PC-9 (cell line): ENCODE data around the gene ANXA11. TPM values are rescaled to one million over a fixed set of nuclear protein-coding genes. Genes with fewer than 3 reads are reported as not detected.

Experiments used
- BruUV-seq: library from RNA; stranded (reverse); fragments of 400-500 nt; replicated peaks from 2 replicates; lab custom pipeline; 2021; lab: Mats Ljungman, UMichigan
- CTCF ChIA-PET: fragments of 300-600 bp; sonication (Branson Sonifier 250); formaldehyde crosslinking; loops from one replicate; lab custom pipeline; 2022; ENCODE audit warnings: antibody characterized with exemption; lab: Charles Lee
- POLR2A ChIA-PET: fragments of 300-600 bp; sonication (Branson Sonifier 250); formaldehyde crosslinking; loops from one replicate; lab custom pipeline; 2022; ENCODE audit warnings: antibody characterized with exemption; ENCODE audit not compliant: unreplicated experiment; lab: Charles Lee
- DNase-seq, 2 experiments: peaks; one replicate each; pipeline versions ENCODE4 v3.0.0 to v3.0.0-alpha.2; 2015 to 2022; ENCODE audit warnings: mixed read lengths in 1 of 2
- H2AFZ ChIP-seq: fragments of 200-600 bp; sonication (generic); 2 replicates; pipeline ENCODE4 v1.8.1; 2017; ENCODE audit warnings: antibody characterized with exemption
- H3F3A ChIP-seq: fragments of 200-600 bp; sonication (generic); 2 replicates; pipeline ENCODE4 v1.8.1; 2017; ENCODE audit warnings: antibody characterized with exemption, mild to moderate bottlenecking, low read depth; ENCODE audit not compliant: insufficient read depth
- H3K27ac ChIP-seq: fragments of 200-600 bp; sonication (generic); 2 replicates; pipeline ENCODE4 v1.6.1; 2016; ENCODE audit warnings: mixed run types
- H3K27me3 ChIP-seq: fragments of 200-600 bp; sonication (generic); 2 replicates; pipeline ENCODE4 v1.6.1; 2016; ENCODE audit warnings: low read depth, mixed run types; ENCODE audit not compliant: insufficient read depth
- H3K36me3 ChIP-seq: fragments of 200-600 bp; sonication (generic); 2 replicates; pipeline ENCODE4 v1.6.1; 2016; ENCODE audit warnings: low read depth, mixed run types
- H3K4me1 ChIP-seq: fragments of 200-600 bp; sonication (generic); replicated peaks from 2 replicates; pipeline ENCODE4 v1.6.1; 2016; ENCODE audit warnings: mixed run types; ENCODE audit not compliant: insufficient read depth
- H3K4me2 ChIP-seq: fragments of 200-600 bp; sonication (generic); 2 replicates; pipeline ENCODE4 v1.6.1; 2017; ENCODE audit warnings: mixed run types
- H3K4me3 ChIP-seq: fragments of 200-600 bp; sonication (generic); 2 replicates; pipeline ENCODE4 v1.6.1; 2016; ENCODE audit warnings: mixed run types
- H3K79me2 ChIP-seq: fragments of 200-600 bp; sonication (generic); 2 replicates; pipeline ENCODE4 v1.6.1; 2017; ENCODE audit warnings: low read depth, mixed run types
- H3K9me2 ChIP-seq: fragments of 200-600 bp; sonication (generic); 2 replicates; pipeline ENCODE4 v1.8.1; 2017; ENCODE audit warnings: mild to moderate bottlenecking; ENCODE audit not compliant: insufficient read depth
- H3K9me3 ChIP-seq: fragments of 200-600 bp; sonication (generic); 2 replicates; pipeline ENCODE4 v1.8.1; 2016; ENCODE audit warnings: low read depth; ENCODE audit not compliant: insufficient read depth
- H4K20me1 ChIP-seq: fragments of 200-600 bp; sonication (generic); 2 replicates; pipeline ENCODE4 v1.8.1; 2017; ENCODE audit not compliant: insufficient read depth
- EZH2 ChIP-seq: fragments of 200-600 bp; sonication (generic); IDR thresholded peaks from 2 replicates; pipeline ENCODE4 v1.8.0; 2017; ENCODE audit warnings: antibody characterized with exemption, low read depth
- intact Hi-C: fragments of 100-400 bp; cut with micrococcal nuclease; formaldehyde crosslinking; loops from one replicate; pipeline ENCODE4 v1.10.0; 2022; ENCODE audit not compliant: unreplicated experiment
- total RNA-seq: library from RNA; stranded (reverse); gene quantifications from 2 replicates; pipeline ENCODE4 v1.2.3, GENCODE V29; 2021
- TF ChIP-seq, protein P1 (sequence below): fragments of 200-600 bp; sonication (generic); conservative IDR thresholded peaks from 2 replicates; pipeline ENCODE4 v1.6.1; 2017; ENCODE audit warnings: mixed run types, antibody characterized with exemption, mild to moderate bottlenecking, moderate library complexity

The ANXA11 gene
- total RNA-seq, 1 experiment from 2014 or later: 318 TPM

DNA sequence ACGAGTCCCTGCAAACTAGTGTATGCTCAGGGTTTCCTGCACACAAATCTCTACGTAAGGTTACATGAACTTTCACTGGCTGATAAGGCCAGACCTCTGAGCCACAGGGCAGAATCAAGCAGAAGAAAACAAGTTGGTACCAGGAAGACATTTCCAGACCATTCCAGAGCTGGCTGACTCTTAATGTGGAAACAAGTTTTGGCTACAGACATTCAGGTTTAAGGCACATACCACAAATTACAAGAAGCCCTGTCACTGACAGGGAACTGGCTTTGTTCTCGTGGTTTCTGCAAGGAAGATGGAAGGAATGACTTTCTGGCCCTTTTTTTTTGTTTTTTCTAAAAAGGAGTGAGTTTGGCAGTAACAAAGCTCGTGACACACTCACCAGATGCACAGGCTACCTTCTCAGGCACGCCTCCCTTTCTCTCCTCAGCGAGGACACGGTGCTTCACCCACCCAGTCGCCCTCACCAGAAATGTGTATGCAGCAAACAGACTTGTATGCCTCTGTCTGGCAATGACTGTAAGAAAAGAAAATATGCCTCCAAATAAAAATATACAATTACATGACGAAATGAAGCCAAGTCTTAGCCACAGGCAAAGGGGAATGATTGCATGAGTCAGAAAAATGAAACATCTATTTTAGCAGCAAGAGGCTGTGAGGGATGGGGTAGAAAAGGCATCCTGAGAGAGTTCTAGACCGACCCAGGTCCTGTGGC is 50.2 kb downstream of the ANXA11 start:
- Histone ChIP-seq H3K27ac (no peak overlapping the region), H3F3A (peaks cover 44% of the 10 kb centered on the region), H3K4me2 (no peak overlapping the region), H3K79me2 (peaks cover 23% of the 10 kb centered on the region), H3K36me3 (peaks cover 67% of the 10 kb centered on the region), H3K27me3 (no peaks in the 10 kb centered on the region), H2AFZ (no peak overlapping the region), H3K9me2 (no peaks in the 10 kb centered on the region), H4K20me1 (no peaks in the 10 kb centered on the region), H3K4me3 (no peak overlapping the region), H3K4me1 (peaks cover 36% of the 10 kb centered on the region), H3K9me3 (no peaks in the 10 kb centered on the region)
- DNase-seq: peak in 1 of 2 experiments; percentile 64
- intact Hi-C loops: no loop called here
- POLR2A ChIA-PET: interaction anchor here (0.5 kb wide), 1 partner anchor 45 kb away, joined by 3 read pairs; no protein-coding TSS in a partner anchor
- no TSS peak for BruUV-seq
- CTCF ChIA-PET: no interaction called here
- no peak for TF ChIP-seq EZH2
- TF ChIP-seq, protein P1, sequence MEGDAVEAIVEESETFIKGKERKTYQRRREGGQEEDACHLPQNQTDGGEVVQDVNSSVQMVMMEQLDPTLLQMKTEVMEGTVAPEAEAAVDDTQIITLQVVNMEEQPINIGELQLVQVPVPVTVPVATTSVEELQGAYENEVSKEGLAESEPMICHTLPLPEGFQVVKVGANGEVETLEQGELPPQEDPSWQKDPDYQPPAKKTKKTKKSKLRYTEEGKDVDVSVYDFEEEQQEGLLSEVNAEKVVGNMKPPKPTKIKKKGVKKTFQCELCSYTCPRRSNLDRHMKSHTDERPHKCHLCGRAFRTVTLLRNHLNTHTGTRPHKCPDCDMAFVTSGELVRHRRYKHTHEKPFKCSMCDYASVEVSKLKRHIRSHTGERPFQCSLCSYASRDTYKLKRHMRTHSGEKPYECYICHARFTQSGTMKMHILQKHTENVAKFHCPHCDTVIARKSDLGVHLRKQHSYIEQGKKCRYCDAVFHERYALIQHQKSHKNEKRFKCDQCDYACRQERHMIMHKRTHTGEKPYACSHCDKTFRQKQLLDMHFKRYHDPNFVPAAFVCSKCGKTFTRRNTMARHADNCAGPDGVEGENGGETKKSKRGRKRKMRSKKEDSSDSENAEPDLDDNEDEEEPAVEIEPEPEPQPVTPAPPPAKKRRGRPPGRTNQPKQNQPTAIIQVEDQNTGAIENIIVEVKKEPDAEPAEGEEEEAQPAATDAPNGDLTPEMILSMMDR: no peak

DNA sequence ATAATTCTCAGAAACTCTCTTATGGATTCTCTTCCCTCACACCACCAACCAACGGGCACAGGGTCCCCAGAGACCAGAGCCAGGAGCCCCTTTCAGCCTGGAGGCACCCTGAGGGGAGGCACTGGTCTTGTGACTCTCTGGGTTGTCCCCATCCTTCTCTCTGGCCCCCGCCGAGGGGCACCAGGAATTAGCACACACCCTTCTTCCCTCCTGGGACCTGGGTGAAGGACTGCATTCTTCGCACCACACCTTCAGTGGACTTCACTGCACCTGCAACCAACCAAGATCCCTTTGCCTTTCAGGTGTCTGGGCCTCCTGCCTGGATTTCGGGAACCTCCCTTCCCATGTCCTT is 50.7 kb downstream of the ANXA11 start:
- H2AFZ ChIP-seq: no peak overlapping the region
- intact Hi-C loops: no loop called here
- DNase-seq: no peak
- TF ChIP-seq EZH2: no peak
- TF ChIP-seq, protein P1: no peak
- ChIA-PET POLR2A (no interaction called here), CTCF (interaction anchor here (0.7 kb wide), 1 partner anchor 52 kb away, joined by 3 read pairs; no protein-coding TSS in a partner anchor)
- H3K4me2 ChIP-seq: no peak overlapping the region
- peaks cover 44% of the 10 kb centered on the region for H3F3A ChIP-seq
- H3K79me2 ChIP-seq: peaks cover 23% of the 10 kb centered on the region
- H4K20me1 ChIP-seq: no peaks in the 10 kb centered on the region
- H3K27ac ChIP-seq: no peak overlapping the region
- H3K9me3 ChIP-seq: no peaks in the 10 kb centered on the region
- H3K36me3 ChIP-seq: peaks cover 72% of the 10 kb centered on the region
- no peaks in the 10 kb centered on the region for H3K9me2 ChIP-seq
- H3K4me1 ChIP-seq: peaks cover 31% of the 10 kb centered on the region
- H3K4me3 ChIP-seq: no peak overlapping the region
- BruUV-seq: TSS peak; percentile 1
- H3K27me3 ChIP-seq: no peaks in the 10 kb centered on the region

DNA sequence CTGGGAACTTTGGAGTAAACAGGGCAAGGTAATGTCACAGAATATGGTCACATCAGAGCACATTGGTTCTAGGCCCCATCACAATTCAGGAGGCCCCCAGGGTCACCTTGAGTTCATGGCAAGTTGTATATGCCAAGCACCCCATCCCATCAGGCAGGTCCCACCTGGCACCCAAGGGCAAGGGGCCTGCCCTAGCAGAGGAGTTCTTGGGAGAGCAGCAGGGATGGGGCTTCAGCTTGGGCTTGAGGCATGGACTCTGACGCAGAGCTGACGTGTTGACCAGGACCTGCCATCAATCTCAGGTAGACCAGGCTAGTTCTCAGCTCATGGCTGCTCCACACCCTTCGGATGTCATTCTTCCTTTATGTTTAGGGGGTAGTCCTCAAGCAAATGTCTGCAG is 51.9 kb downstream of the ANXA11 start:
- ChIA-PET POLR2A (interaction anchor here (1.0 kb wide), 1 partner anchor 849 kb away, joined by 3 read pairs; no protein-coding TSS in a partner anchor), CTCF (interaction anchor here (0.5 kb wide), 1 partner anchor 48 kb away, joined by 4 read pairs; no protein-coding TSS in a partner anchor)
- Histone ChIP-seq H3K4me2 (no peak overlapping the region), H3K9me3 (no peaks in the 10 kb centered on the region), H3K79me2 (peaks cover 23% of the 10 kb centered on the region), H3K4me3 (no peak overlapping the region), H3K36me3 (peaks cover 81% of the 10 kb centered on the region), H2AFZ (no peak overlapping the region), H3K4me1 (peaks cover 20% of the 10 kb centered on the region), H4K20me1 (no peaks in the 10 kb centered on the region), H3K27me3 (no peaks in the 10 kb centered on the region), H3F3A (peaks cover 45% of the 10 kb centered on the region), H3K27ac (no peak overlapping the region), H3K9me2 (no peaks in the 10 kb centered on the region)
- TF ChIP-seq, protein P1: no peak
- no peak for TF ChIP-seq EZH2
- peak in 1 of 2 experiments; percentile 11 for DNase-seq
- BruUV-seq: no TSS peak
- intact Hi-C loops: no loop called here
